GM23338 (cell line): Measurements from ENCODE around the gene SERF2. TPM values are rescaled to one million over a fixed set of nuclear protein-coding genes. Genes with fewer than 3 reads are reported as not detected.

ENCODE experiments used
- ATAC-seq: fragments of 200-7000 bp; cut with Tn5 transposase; 3 replicates; pipeline ENCODE4 v1.9.1; 2020
- DNase-seq: peaks from one replicate; pipeline ENCODE4 v3.0.0-alpha.2; 2015; ENCODE audit warnings: low spot score
- H2AFZ ChIP-seq: fragments of 200-600 bp; sonication (generic); 2 replicates; pipeline ENCODE4 v1.8.0; 2016; ENCODE audit warnings: antibody characterized with exemption, mild to moderate bottlenecking, moderate library complexity
- H3F3A ChIP-seq: fragments of 200-600 bp; sonication (generic); replicated peaks from 2 replicates; pipeline ENCODE4 v1.8.0; 2017; ENCODE audit warnings: antibody characterized with exemption, mixed run types, low read depth
- H3K27ac ChIP-seq: fragments of 200-600 bp; sonication (generic); 2 replicates; pipeline ENCODE4 v1.6.1; 2016; ENCODE audit warnings: low read depth
- H3K27me3 ChIP-seq: fragments of 200-600 bp; sonication (generic); 2 replicates; pipeline ENCODE4 v1.8.0; 2016; ENCODE audit warnings: mild to moderate bottlenecking, mixed run types, moderate library complexity; ENCODE audit not compliant: insufficient read depth
- H3K36me3 ChIP-seq: fragments of 200-600 bp; sonication (generic); 2 replicates; pipeline ENCODE4 v1.8.0; 2016; ENCODE audit warnings: mild to moderate bottlenecking; ENCODE audit not compliant: insufficient read depth
- H3K4me1 ChIP-seq: fragments of 200-600 bp; sonication (generic); 2 replicates; pipeline ENCODE4 v1.8.0; 2016; ENCODE audit warnings: mild to moderate bottlenecking, moderate library complexity; ENCODE audit not compliant: insufficient read depth
- H3K4me2 ChIP-seq: fragments of 200-600 bp; sonication (generic); 2 replicates; pipeline ENCODE4 v1.7.1; 2017; ENCODE audit warnings: mixed run types
- H3K4me3 ChIP-seq: fragments of 200-600 bp; sonication (generic); 2 replicates; pipeline ENCODE4 v1.6.1; 2016; ENCODE audit warnings: mixed run types
- H3K79me2 ChIP-seq: fragments of 200-600 bp; sonication (generic); replicated peaks from 2 replicates; pipeline ENCODE4 v1.8.0; 2017; ENCODE audit warnings: mild to moderate bottlenecking; ENCODE audit not compliant: insufficient read depth
- H3K9me2 ChIP-seq: fragments of 200-600 bp; sonication (generic); 2 replicates; pipeline ENCODE4 v1.8.0; 2017; ENCODE audit not compliant: insufficient read depth
- H4K20me1 ChIP-seq: fragments of 200-600 bp; sonication (generic); replicated peaks from 2 replicates; pipeline ENCODE4 v1.8.0; 2017; ENCODE audit warnings: mild to moderate bottlenecking; ENCODE audit not compliant: insufficient read depth
- H3K27ac Mint-ChIP-seq: 2 replicates; pipeline ENCODE4 v1.8.0; 2020; ENCODE audit warnings: inconsistent platforms, mild to moderate bottlenecking, moderate library complexity, mixed read lengths
- H3K27me3 Mint-ChIP-seq: 3 replicates; pipeline ENCODE4 v1.8.0; 2022; ENCODE audit warnings: low read depth, mild to moderate bottlenecking, moderate library complexity, mixed read lengths, inconsistent platforms; ENCODE audit not compliant: insufficient read depth, poor library complexity
- H3K36me3 Mint-ChIP-seq: 3 replicates; pipeline ENCODE4 v1.8.0; 2021; ENCODE audit warnings: low read depth, mild to moderate bottlenecking, inconsistent platforms, moderate library complexity, mixed read lengths
- H3K4me1 Mint-ChIP-seq: 3 replicates; pipeline ENCODE4 v1.8.0; 2020; ENCODE audit warnings: mild to moderate bottlenecking, inconsistent platforms, mixed read lengths
- H3K4me3 Mint-ChIP-seq: 3 replicates; pipeline ENCODE4 v1.8.0; 2021; ENCODE audit warnings: moderate library complexity, mild to moderate bottlenecking, inconsistent platforms, mixed read lengths
- H3K9me3 Mint-ChIP-seq: 3 replicates; pipeline ENCODE4 v1.8.0; 2020; ENCODE audit warnings: moderate library complexity, mild to moderate bottlenecking, inconsistent platforms, mixed read lengths
- EZH2 ChIP-seq: fragments of 200-600 bp; sonication (generic); IDR thresholded peaks from one replicate; pipeline ENCODE4 v1.8.0; 2017; ENCODE audit warnings: antibody characterized with exemption, mild to moderate bottlenecking, low read depth; ENCODE audit not compliant: unreplicated experiment
- JUNB ChIP-seq: IDR thresholded peaks from one replicate; pipeline ENCODE4 v1.6.1; 2016; ENCODE audit warnings: antibody characterized with exemption; ENCODE audit not compliant: unreplicated experiment
- ZNF114 ChIP-seq: fragments of 250-450 bp; sonication (Bioruptor Pico); IDR thresholded peaks from 2 replicates; pipeline ENCODE4 v1.5.0; 2020; ENCODE audit warnings: mild to moderate bottlenecking, moderate library complexity
- ZNF331 ChIP-seq: fragments of 250-450 bp; sonication (Bioruptor Pico); IDR thresholded peaks from 2 replicates; pipeline ENCODE4 v1.5.0; 2020; ENCODE audit warnings: low read depth, mild to moderate bottlenecking, moderate library complexity
- ZNF462 ChIP-seq: fragments of 250-450 bp; sonication (Bioruptor Pico); IDR thresholded peaks from 2 replicates; pipeline ENCODE4 v1.5.0; 2020; ENCODE audit warnings: mild to moderate bottlenecking, moderate library complexity
- polyA plus RNA-seq: library from polyadenylated mRNA; unstranded; fragments of >200 nt; fragmentation: Nextera tagmentation; extraction: Ambion mirVana; gene quantifications from 2 replicates; pipeline ENCODE4 v1.2.1, GENCODE V29; 2016
- total RNA-seq: library from RNA; depleted of rRNA; stranded (reverse); fragments of >200 nt; shearing (Covaris generic); gene quantifications from 2 replicates; pipeline ENCODE4 v1.2.3, GENCODE V29; 2014
- TF ChIP-seq, protein P1 (sequence below), 2 experiments: fragments of 200-600 bp in 1 of 2; sonication (generic) in 1 of 2; conservative IDR thresholded peaks; 2 replicates each; pipeline versions ENCODE4 v1.5.1 to v1.6.1; 2016 to 2017; ENCODE audit warnings: antibody characterized with exemption in 2 of 2, low read depth in 2 of 2, mild to moderate bottlenecking in 2 of 2, moderate library complexity in 1 of 2

SERF2 gene
- total and polyA plus RNA-seq, 2 experiments from 2014 or later: 460 to 2,602 TPM

DNA sequence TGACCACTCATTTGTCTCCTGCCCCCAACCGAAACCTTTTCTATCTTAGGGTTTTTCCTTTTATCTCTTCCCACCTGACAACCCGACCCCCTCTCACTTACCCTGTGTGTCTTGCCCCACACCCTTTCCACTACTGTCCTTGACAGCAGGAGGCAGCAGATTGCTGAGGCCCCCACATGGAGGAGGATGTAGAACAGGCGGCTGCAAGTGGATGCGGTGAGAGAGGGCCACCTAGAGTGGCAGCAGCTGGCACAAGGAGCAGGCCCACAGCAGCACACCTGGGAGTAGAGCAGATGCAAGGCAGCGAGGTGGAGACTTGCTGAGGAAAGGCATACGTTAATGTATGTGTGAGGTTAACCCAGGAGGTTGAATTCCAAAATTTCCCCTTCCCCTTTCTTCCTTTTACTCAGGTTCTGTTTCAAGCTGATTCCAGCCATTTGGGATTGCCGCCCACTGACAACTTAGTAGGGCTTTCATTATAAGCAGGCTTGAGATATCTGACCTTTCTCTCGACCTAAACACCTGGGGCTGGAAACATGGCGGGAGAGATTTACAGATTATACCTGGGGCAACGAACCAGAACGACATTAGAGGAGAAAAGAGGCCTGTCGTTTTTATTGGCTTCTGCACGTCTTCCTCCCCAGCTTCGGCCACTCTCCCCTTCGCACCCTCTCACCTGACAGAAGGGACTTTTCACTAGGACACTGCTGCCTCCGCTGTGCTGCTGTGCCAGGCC lies 7.3 kb downstream of the SERF2 start:
- Histone ChIP-seq H3K4me1 (peaks cover 39% of the 10 kb centered on the region), H2AFZ (no peak overlapping the region), H3K27me3 (no peaks in the 10 kb centered on the region), H3K4me3 (0 out of 2 replicates have a peak overlapping the region, but pooled peaks have one; percentile 89), H4K20me1 (peaks cover 11% of the 10 kb centered on the region; the same call in 1 of the 2 replicates), H3K9me2 (no peaks in the 10 kb centered on the region), H3K36me3 (peaks cover 14% of the 10 kb centered on the region), H3K27ac (peak overlapping the region; percentile 94), H3K4me2 (peak overlapping the region; percentile 61; the same call in 1 of the 2 replicates), H3F3A (peaks cover 43% of the 10 kb centered on the region), H3K79me2 (peaks cover 15% of the 10 kb centered on the region)
- TF ChIP-seq, protein P1, sequence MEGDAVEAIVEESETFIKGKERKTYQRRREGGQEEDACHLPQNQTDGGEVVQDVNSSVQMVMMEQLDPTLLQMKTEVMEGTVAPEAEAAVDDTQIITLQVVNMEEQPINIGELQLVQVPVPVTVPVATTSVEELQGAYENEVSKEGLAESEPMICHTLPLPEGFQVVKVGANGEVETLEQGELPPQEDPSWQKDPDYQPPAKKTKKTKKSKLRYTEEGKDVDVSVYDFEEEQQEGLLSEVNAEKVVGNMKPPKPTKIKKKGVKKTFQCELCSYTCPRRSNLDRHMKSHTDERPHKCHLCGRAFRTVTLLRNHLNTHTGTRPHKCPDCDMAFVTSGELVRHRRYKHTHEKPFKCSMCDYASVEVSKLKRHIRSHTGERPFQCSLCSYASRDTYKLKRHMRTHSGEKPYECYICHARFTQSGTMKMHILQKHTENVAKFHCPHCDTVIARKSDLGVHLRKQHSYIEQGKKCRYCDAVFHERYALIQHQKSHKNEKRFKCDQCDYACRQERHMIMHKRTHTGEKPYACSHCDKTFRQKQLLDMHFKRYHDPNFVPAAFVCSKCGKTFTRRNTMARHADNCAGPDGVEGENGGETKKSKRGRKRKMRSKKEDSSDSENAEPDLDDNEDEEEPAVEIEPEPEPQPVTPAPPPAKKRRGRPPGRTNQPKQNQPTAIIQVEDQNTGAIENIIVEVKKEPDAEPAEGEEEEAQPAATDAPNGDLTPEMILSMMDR (conservative IDR thresholded peaks at IDR 0.05; ENCODE audit: low read depth in 2 of 2): peak in 1 of 2 experiments; percentile 20; a peak in 1 of 4 replicates
- TF ChIP-seq ZNF114 (CRISPR knock-in tag): no peak
- no peaks in the 10 kb centered on the region for H3K9me3 Mint-ChIP-seq
- H3K27ac Mint-ChIP-seq: peak overlapping the region; percentile 72
- peaks cover 49% of the 10 kb centered on the region for H3K4me1 Mint-ChIP-seq
- DNase-seq (no peak), ATAC-seq (peak; percentile 5; the same call in 2 of the 3 replicates)
- H3K4me3 Mint-ChIP-seq: peak overlapping the region; percentile 33; the same call in 1 of the 3 replicates
- peaks cover 73% of the 10 kb centered on the region for H3K36me3 Mint-ChIP-seq
- peaks cover 16% of the 10 kb centered on the region for H3K27me3 Mint-ChIP-seq

DNA sequence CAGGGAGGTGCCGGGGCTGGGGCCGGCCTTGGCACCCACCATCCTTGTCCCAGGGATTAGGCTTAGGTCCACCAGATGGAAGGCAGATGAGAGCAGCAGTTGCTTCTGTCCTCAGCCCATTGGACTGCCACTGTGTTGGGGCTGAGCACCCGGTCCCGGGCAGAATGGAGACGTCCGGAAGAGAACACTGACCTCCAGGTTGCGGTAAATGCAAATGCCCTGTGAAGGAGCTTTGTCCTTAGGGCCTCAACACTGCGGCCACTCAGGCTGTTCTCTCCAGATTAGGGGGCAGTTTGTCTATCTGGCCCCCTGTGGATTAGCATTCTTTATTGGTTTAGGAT lies 7.8 kb downstream of the SERF2 start, which contains the start of gene SERINC4:
Gene SERINC4, minus strand, starts transcription at position 276 of the 341 bp plus-strand sequence. Its CDS starts 234 bp downstream, at position 42.
- H3K4me2 ChIP-seq: peak within 1 kb of the TSS; percentile 88
- peaks cover 71% of the 10 kb centered on the region for H3K36me3 Mint-ChIP-seq
- H3K27me3 ChIP-seq: no peaks in the 10 kb centered on the region
- H3K4me1 Mint-ChIP-seq: peaks cover 44% of the 10 kb centered on the region
- H3F3A ChIP-seq: peaks cover 41% of the 10 kb centered on the region
- H3K4me1 ChIP-seq: peaks cover 34% of the 10 kb centered on the region
- ATAC-seq: peak; percentile 5
- H3K9me3 Mint-ChIP-seq: no peaks in the 10 kb centered on the region
- no peak for DNase-seq
- H3K4me3 ChIP-seq: peak within 1 kb of the TSS; percentile 89
- peaks cover 12% of the 10 kb centered on the region for H3K27me3 Mint-ChIP-seq
- H3K27ac Mint-ChIP-seq: peak within 1 kb of the TSS; percentile 98
- H3K4me3 Mint-ChIP-seq: peak within 1 kb of the TSS; percentile 99
- peaks cover 15% of the 10 kb centered on the region for H3K79me2 ChIP-seq
- peaks cover 11% of the 10 kb centered on the region for H3K36me3 ChIP-seq
- H2AFZ ChIP-seq: peak within 1 kb of the TSS; percentile 49; the same call in 1 of the 2 replicates
- peaks cover 7% of the 10 kb centered on the region; the same call in 1 of the 2 replicates for H4K20me1 ChIP-seq
- no peaks in the 10 kb centered on the region for H3K9me2 ChIP-seq
- peak within 1 kb of the TSS; percentile 94 for H3K27ac ChIP-seq
- no peak for TF ChIP-seq JUNB
- TF ChIP-seq EZH2: no peak
- TF ChIP-seq, protein P1 (conservative IDR thresholded peaks at IDR 0.05; ENCODE audit: low read depth in 2 of 2): no peak
- no peak for TF ChIP-seq ZNF331
- no peak for TF ChIP-seq ZNF462 (CRISPR knock-in tag)
- TF ChIP-seq ZNF114 (CRISPR knock-in tag): no peak
